Large intestine (tissue), 3 donors: Measurements from ENCODE around the gene EPB41L4A. TPM values are rescaled to one million over a fixed set of nuclear protein-coding genes. Genes with fewer than 3 reads are reported as not detected.
A peak's percentile ranks its signal among the peaks of the same experiment; 100 is the strongest.
"Not testable (repeated sequence)": the region's sequence is repeated elsewhere in the genome, so short reads cannot be mapped to it uniquely, and the experiment has no call there.

Source experiments
- DNase-seq, 2 donors: peaks; one replicate each; pipeline versions ENCODE4 v3.0.0 to v3.0.0-alpha.2; 2013
- H3K27ac ChIP-seq: one replicate; pipeline ENCODE4 v1.5.1; 2013; ENCODE audit warnings: low read length
- H3K27me3 ChIP-seq: 2 replicates; pipeline ENCODE4 v1.6.1; 2013; ENCODE audit warnings: low read length; ENCODE audit not compliant: control insufficient read depth, insufficient read depth
- H3K36me3 ChIP-seq: 2 replicates; pipeline ENCODE4 v1.6.1; 2013; ENCODE audit warnings: low read length; ENCODE audit not compliant: control insufficient read depth, insufficient read depth
- H3K4me1 ChIP-seq: one replicate; pipeline ENCODE4 v1.6.1; 2013; ENCODE audit warnings: low read length; ENCODE audit not compliant: control insufficient read depth, insufficient read depth
- H3K4me3 ChIP-seq: one replicate; pipeline ENCODE4 v1.5.1; 2013; ENCODE audit warnings: low read length
- H3K9me3 ChIP-seq: one replicate; pipeline ENCODE4 v1.6.1; 2013; ENCODE audit warnings: mild to moderate bottlenecking, low read depth, low read length, moderate library complexity; ENCODE audit not compliant: control insufficient read depth
- WGBS: methylation state at CpG from one replicate; pipeline ENCODE4 v1.1.5; 2013; ENCODE audit warnings: low lambda C conversion rate; ENCODE audit not compliant: insufficient coverage; 5-methylcytosine and 5-hydroxymethylcytosine counted together
- polyA plus RNA-seq: library from polyadenylated mRNA; unstranded; fragments of 120-200 nt; gene quantifications from one replicate; pipeline ENCODE4 v1.2.1, GENCODE V29; 2013

The EPB41L4A gene
- polyA plus RNA-seq, 1 donor: 2.2 TPM

DNA sequence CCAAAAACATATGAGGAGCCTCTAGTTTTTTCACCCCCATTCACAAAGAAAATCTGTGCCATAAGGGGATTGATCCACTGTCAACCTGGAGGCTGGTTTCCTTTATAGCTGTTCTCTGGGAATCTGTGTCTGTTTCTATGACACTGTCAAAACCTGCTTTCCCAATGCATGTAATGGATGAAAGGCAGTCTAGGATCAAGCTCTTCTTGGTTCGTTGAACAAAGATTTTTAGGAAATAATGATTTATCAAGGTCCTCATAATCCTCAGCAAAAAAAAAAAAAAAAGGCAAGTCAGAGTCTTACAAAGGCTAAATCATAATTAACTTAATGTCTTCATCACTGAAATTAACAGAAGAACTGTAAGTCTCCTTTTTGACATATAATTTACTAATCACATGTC is 16.0 kb downstream of the EPB41L4A start:
- H3K36me3 ChIP-seq: no peaks in the 10 kb centered on the region
- no peak overlapping the region for H3K4me3 ChIP-seq
- no peak for DNase-seq
- H3K27ac ChIP-seq: no peak overlapping the region
- H3K9me3 ChIP-seq: no peaks in the 10 kb centered on the region
- no peaks in the 10 kb centered on the region for H3K4me1 ChIP-seq
- no CpG with 5 or more reads among the region's 1 CpG for WGBS
- no peaks in the 10 kb centered on the region for H3K27me3 ChIP-seq

DNA sequence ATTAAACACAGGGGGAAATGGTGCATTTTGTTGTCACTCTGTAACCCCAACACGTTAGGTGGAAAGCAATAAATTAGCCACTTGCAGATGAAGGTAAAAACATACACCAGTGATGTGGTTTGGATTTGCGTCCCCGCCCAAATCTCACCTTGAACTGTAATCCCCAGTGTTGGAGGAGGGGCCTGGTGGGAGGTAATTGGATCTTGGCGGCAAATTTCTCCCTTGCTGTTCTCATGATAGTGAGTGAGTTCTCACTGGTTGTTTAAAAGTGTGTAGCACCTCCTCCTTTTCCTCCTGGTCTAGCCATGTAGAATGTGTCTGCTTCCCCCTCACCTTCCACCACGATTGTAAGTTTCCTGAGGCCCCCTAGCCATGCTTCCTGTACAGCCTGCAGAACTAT is 17.2 kb downstream of the EPB41L4A start:
- no peaks in the 10 kb centered on the region for H3K27me3 ChIP-seq
- H3K9me3 ChIP-seq: no peaks in the 10 kb centered on the region
- DNase-seq: no peak
- H3K27ac ChIP-seq: no peak overlapping the region
- no CpG with 5 or more reads among the region's 5 CpGs for WGBS
- H3K4me1 ChIP-seq: no peaks in the 10 kb centered on the region
- H3K36me3 ChIP-seq: no peaks in the 10 kb centered on the region
- no peak overlapping the region for H3K4me3 ChIP-seq

DNA sequence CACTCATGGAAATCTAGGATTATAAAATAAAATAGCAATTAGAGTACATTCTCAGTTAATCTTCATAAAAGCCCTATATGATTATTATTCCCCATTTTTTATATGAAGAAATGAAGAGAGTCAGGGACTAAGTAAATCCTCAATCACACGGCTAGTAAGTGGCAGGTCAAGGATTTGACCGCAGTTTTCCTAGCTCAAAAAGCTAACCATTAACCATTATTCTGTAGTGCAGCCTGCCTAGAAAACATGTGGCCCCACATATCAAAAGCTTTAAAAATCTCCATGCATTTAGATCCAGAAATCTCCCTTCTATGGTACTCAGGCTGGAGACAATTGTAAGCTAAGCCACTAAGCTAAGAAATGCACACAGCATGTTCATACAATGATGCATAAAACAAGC is 21.4 kb downstream of the EPB41L4A start:
- no peaks in the 10 kb centered on the region for H3K9me3 ChIP-seq
- whole genome bisulfite sequencing: no CpG with 5 or more reads among the region's 2 CpGs
- no peak for DNase-seq
- no peaks in the 10 kb centered on the region for H3K27me3 ChIP-seq
- no peak overlapping the region for H3K4me3 ChIP-seq
- H3K4me1 ChIP-seq: no peaks in the 10 kb centered on the region
- H3K27ac ChIP-seq: no peak overlapping the region
- H3K36me3 ChIP-seq: no peaks in the 10 kb centered on the region

DNA sequence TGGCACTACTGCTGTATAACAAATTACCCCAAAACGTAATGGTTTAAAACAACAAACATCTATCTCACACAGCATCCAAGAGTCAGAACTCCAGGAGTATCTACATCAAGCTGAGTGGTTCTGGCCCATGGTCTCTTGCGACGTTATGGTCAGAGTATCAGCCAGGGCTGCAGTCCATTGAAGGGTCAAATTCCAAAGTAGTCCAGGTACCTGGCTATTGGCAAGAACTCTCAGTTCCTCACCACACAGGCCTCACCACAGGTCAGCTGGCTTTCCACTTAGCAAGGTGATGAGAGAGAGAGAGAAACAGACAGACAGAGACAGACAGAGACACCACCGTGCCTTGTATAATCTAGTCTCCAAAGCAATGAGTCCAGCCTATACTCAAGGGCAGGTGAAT is 22.6 kb downstream of the EPB41L4A start:
- no peaks in the 10 kb centered on the region for H3K9me3 ChIP-seq
- no peaks in the 10 kb centered on the region for H3K36me3 ChIP-seq
- no peaks in the 10 kb centered on the region for H3K4me1 ChIP-seq
- H3K4me3 ChIP-seq: no peak overlapping the region
- no peaks in the 10 kb centered on the region for H3K27me3 ChIP-seq
- no peak overlapping the region for H3K27ac ChIP-seq
- DNase-seq: no peak
- no CpG with 5 or more reads among the region's 4 CpGs for whole genome bisulfite sequencing

DNA sequence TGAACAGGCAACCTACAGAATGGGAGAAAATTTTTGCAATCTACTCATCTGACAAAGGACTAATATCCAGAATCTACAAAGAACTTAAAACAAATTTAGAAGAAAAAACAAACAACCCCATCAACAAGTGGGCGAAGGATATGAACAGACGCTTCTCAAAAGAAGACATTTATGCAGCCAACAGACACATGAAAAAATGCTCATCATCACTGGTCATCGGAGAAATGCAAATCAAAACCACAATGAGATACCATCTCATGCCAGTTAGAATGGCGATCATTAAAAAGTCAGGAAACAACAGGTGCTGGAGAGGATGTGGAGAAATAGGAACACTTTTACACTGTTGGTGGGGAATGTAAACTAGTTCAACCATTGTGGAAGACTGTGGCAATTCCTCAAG is 23.8 kb downstream of the EPB41L4A start:
- no CpG with 5 or more reads among the region's 4 CpGs for WGBS
- not testable (repeated sequence) for H3K9me3 ChIP-seq, DNase-seq, H3K36me3 ChIP-seq, H3K27ac ChIP-seq, H3K4me1 ChIP-seq, H3K27me3 ChIP-seq, H3K4me3 ChIP-seq

DNA sequence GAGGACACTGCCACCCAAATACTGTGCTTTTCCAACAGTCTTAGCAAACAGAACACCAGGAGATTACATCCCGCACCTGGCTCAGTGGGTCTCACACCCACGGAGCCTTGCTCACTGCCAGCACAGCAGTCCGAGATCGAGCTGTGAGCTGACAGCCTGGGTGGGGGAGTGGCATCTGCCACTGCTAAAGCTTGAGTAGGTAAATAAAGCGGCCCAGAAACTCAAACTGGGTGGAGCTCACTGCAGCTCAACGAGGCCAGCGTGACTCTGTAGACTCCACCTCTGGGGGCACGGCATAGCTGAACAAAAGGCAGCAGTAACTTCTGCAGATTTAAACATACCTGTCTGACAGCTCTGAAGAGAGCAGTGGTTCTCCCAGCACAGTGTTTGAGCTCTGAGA is 28.8 kb downstream of the EPB41L4A start:
- Histone ChIP-seq H3K4me3 (no peak overlapping the region), H3K9me3 (no peaks in the 10 kb centered on the region), H3K27ac (no peak overlapping the region), H3K36me3 (no peaks in the 10 kb centered on the region), H3K4me1 (no peaks in the 10 kb centered on the region), H3K27me3 (no peaks in the 10 kb centered on the region)
- peak in 1 of 2 donors; percentile 6 for DNase-seq
- no CpG with 5 or more reads among the region's 8 CpGs for WGBS

DNA sequence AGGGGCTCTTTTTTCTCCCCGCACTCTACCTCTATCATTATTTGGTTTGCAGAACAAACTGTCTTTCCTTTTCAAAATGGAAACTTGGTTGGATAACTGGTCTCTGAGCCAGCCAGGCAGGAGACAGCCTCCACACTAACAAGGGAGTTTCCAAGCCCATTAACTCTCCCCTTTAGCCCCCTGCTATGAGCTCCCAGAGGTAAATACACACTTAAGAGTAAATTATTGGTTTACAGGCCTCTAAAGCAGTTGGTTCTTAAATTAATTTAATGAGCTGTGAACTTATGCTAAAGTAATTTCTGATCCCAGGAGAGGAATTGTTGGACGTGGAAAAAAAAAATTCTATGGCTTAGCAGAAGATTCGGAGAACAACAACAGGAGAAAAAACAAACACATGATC is 30.3 kb downstream of the EPB41L4A start:
- no peak for DNase-seq
- Histone ChIP-seq H3K4me3 (no peak overlapping the region), H3K27me3 (no peaks in the 10 kb centered on the region), H3K36me3 (no peaks in the 10 kb centered on the region), H3K27ac (no peak overlapping the region), H3K4me1 (no peaks in the 10 kb centered on the region), H3K9me3 (no peaks in the 10 kb centered on the region)
- WGBS: 92% methylated on average over 2 of the region's 3 CpGs

DNA sequence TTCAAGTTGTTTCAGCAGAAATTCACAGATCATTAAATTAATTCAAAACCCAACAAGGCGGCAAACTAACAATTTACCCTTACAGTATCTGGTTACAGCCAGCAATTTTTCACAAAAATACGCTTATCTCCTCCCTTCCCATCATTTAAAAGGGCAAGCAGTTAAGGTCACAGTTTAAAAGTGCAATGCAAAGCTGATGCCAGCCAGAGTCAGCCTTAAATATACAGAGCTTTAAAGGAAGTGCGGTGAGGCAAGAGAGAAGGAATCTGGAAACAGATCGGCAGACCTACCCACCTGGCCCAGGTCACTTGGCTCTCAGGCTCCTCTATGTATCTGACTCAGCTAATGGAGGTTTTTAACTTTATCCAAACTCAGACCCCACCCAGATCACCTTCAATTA is 31.0 kb downstream of the EPB41L4A start:
- H3K4me3 ChIP-seq: no peak overlapping the region
- no peaks in the 10 kb centered on the region for H3K9me3 ChIP-seq
- H3K36me3 ChIP-seq: no peaks in the 10 kb centered on the region
- WGBS: no CpG with 5 or more reads among the region's 4 CpGs
- H3K27me3 ChIP-seq: no peaks in the 10 kb centered on the region
- no peaks in the 10 kb centered on the region for H3K4me1 ChIP-seq
- H3K27ac ChIP-seq: no peak overlapping the region
- no peak for DNase-seq

DNA sequence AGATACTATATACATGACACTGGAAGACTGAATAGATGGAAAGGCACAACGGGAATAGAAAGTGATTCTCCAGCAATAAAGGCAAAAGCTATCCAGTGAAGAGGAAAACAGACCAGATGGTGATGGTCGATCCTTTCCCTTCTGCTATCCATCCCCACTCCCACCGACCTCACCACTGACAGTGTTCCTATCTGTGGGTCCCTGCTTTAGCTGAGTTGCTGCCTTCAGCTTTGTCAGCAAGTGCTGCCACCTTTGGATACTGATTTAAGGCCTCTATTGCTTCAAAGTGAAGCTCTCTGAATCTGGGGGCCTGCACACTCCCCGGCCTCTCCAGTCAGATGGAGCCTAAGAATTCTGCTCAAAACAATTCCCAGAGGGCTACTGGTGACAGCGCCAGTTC is 32.3 kb downstream of the EPB41L4A start:
- no peak overlapping the region for H3K27ac ChIP-seq
- H3K27me3 ChIP-seq: no peaks in the 10 kb centered on the region
- no peak overlapping the region for H3K4me3 ChIP-seq
- H3K4me1 ChIP-seq: no peaks in the 10 kb centered on the region
- no peak for DNase-seq
- WGBS: no CpG with 5 or more reads among the region's 5 CpGs
- H3K36me3 ChIP-seq: no peaks in the 10 kb centered on the region
- H3K9me3 ChIP-seq: no peaks in the 10 kb centered on the region

DNA sequence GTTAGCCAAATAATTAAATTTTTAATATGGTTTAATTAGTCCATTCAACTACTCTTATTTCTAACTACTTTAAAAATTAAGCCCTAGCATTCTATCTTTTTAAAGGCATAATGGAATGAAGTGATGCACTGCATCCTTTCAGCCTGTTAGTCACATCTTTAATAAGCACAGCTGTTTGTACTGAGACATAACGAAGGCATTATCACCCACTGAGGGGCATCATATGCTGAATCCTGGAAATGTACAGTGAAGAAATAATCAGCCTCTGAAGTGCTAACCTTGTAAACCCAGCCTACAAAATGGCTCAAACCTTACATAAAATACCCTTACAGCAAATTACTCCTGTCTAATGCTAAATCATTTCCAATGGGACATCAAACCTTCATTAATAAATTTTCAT is 33.1 kb downstream of the EPB41L4A start:
- no peak for DNase-seq
- no CpG with 5 or more reads among the region's 1 CpG for WGBS
- no peaks in the 10 kb centered on the region for H3K36me3 ChIP-seq
- no peaks in the 10 kb centered on the region for H3K9me3 ChIP-seq
- H3K27me3 ChIP-seq: no peaks in the 10 kb centered on the region
- no peak overlapping the region for H3K27ac ChIP-seq
- H3K4me1 ChIP-seq: no peaks in the 10 kb centered on the region
- H3K4me3 ChIP-seq: no peak overlapping the region

DNA sequence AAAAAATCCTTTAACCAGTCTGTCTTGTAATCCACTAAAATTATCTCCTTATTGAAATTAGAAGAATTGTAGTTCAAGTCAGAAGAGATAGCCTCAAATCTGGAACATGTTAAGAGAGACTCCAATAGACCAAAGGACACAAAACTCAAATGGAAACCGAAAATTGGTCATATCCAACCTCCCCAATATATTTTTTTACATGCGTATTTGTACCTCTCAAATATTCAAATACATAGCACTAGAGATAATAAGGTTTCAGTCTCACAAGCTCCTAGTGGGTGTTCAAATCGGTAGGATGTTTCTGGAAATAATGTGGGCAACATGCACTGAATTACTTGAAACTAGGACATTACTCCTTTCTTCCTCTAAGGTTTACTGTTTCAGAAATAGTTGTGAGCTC is 33.5 kb downstream of the EPB41L4A start:
- Histone ChIP-seq H3K36me3 (no peaks in the 10 kb centered on the region), H3K9me3 (no peaks in the 10 kb centered on the region), H3K27me3 (no peaks in the 10 kb centered on the region), H3K4me1 (no peaks in the 10 kb centered on the region), H3K27ac (no peak overlapping the region), H3K4me3 (no peak overlapping the region)
- WGBS: 67% methylated on average over 1 of the region's 3 CpGs
- DNase-seq: no peak
